ENCODE measurements around the gene TMEM247.

TMEM247 gene

DNA sequence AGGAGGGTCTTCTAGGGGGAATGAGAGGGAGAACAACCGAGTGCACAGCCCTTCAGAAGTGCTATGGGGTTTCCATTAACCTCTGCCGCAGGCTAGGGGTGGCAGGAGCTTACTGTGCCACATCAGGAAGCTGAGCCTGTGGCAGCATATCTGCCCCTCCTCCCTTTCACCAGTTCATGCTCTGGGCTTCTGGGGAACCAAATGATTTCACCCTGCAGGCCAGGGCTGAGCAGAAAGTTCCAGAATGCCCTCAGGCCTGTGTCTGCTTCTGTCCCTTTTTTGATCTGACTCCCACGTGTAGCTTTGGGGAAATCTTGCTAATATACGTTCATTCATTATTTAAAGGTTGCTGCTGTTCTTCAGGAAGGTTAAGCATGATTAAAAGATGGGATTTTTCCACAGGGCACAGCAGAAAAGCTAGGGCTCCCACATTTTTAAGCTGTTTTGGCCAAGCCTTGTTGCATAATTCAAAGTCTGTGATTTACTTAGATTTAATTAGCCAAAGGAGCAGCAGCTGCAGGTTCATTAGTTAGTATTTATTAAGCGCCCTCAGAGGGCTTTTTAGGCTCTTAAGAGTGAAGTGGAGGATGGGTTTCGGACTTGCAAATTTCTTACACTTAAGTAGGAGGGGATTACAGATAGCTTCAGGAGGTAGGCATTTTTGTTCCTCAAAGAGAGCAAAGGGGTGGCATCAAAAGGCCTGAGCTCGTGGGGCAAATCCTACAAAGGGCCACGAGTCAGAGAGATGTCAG, 10.2 kb downstream of the TMEM247 start:
- DNase-seq (ENCODE audit: low spot score), result no peak

- DNase-seq (ENCODE audit: low spot score), result peak; percentile 62
These were observed 11.3 kb downstream of the TMEM247 start for GRCh38 chr2:46490521-46491141.

DNA sequence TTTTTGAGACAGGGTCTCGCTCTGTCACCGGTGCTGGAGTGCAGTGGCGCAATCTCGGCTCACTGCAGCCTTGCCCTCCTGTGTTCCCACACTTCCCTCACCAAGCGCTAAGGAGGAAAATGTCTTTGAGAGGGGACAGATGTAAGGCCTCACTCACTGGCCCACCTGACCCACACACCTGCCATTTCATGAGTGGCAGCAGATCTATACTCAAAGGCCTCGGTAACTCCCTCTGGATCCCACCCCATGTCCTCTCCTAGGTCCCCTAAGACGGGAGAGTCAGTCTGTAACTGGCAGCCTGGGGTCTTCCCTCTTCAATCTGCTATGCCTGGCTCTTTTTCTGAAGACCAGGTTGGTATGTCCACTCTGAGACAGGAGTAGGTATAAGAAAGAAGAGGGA, 12.9 kb downstream of the TMEM247 start:
- DNase-seq (ENCODE audit: low spot score), result no peak

GRCh38 chr2:46493241-46493970, 14.0 kb downstream of the TMEM247 start:
- DNase-seq (ENCODE audit: low spot score), result no peak

DNA sequence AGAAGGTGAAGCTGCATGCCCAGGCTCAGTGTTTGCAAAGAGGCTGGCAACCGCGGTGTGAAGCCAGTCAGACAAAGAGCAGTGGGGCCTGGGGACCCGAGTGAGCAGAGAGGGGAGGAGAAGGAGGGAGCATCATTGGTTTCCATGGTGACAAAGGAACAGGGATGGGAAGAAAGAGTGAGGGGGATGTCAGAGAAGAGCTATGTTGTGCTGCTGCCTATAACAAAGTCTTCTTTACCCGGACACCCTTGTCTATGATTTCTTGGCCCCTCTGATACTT, 14.5 kb downstream of the TMEM247 start:
- no peak for DNase-seq (ENCODE audit: low spot score)

DNA sequence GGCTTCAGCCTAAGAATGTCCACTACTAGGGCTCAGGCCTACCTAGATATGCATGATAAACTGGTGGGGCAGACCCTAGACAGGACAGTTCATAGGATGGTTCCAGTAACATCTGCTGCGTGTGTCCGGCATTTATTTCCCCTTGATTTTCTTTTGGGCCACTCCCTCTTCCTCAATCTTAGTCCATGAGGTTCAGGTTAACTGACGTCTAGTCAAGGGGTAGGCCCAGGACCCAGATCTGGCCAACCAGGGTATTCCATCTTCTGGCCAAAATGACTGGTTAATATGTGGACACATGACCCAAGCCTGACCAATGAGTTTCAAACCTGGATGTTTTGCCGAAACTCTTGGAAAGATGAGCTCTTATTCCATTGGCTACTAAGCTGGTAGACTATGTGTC, 15.2 kb downstream of the TMEM247 start:
- DNase-seq (ENCODE audit: low spot score), result no peak

GRCh38 chr2:46495231-46496030, 16.1 kb downstream of the TMEM247 start:
- DNase-seq (ENCODE audit: low spot score), result no peak

DNA sequence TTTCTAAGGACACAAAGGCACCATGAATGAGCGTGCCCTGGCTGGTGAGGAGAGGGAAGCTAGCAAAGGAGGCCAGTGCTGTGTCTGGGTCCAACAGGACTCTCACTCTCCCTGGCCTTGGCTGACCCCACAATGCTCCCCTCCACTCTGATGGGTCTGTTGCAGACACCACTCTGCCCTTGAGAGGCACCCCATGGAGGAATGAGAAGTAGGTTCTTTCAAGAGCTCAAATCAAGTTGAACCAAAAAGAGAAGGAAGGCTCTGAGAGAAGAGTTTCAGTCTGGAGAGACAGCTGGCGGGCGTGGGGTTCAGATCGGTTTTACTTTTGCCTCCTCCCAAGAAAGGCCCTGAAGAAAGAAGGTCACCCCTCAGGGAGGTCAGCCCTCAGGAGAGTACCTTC, 18.4 kb downstream of the TMEM247 start:
- no peak for DNase-seq (ENCODE audit: low spot score)

DNA sequence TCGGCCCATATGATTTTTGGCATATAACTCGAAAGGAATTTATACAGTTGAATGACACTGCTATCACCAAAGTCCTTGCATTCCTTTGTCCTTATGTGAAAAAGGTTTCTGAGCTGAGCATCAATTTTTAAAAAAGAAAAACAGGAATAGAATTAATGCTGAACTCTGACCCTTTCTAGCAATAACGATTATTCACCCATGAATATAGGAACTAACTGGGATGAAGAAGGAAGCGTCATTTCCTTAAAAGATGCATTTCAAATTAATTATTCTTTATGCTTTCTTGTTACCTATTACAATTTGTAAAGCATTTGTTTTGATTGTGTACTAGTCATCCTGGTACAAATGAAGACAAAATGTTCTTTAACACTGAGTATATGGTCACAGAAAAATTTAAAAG, 19.3 kb downstream of the TMEM247 start:
- DNase-seq (ENCODE audit: low spot score), result no peak

- DNase-seq (ENCODE audit: low spot score), result no peak
These were observed 20.0 kb downstream of the TMEM247 start for GRCh38 chr2:46499392-46499785.

GRCh38 chr2:46500801-46501200, 21.4 kb downstream of the TMEM247 start:
- no peak for DNase-seq (ENCODE audit: low spot score)

DNA sequence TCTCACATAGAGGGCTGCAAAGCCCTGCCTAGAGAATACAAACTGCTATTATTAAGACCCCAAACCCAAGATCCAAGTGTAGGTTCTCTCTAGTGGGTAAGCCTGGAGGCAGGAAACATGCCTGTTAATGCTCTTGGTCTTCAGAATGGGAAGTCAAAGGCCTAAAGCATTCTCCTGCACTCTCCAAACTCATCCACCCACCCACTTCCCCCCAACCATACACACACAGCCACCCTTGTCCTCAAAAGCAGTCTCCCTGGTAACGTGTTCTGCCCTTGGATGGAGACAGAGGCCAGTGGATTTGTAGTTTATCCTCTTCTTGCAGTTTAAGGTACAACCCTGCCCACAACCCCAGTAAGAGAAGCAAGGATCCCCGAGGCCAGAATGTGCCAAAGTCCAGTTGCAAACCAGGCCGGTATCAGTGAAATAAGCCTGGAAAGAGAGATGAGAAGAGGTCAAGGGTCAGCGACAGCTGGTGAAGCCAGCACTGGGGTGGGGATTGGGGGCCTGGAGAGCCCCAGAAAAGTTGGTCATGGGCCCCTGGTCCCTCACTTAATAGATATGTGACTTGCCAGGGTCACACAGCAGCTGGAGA, 23.0 kb downstream of the TMEM247 start:
- DNase-seq (ENCODE audit: low spot score), result no peak

- DNase-seq (ENCODE audit: low spot score), result no peak
These were observed 24.3 kb downstream of the TMEM247 start for GRCh38 chr2:46503686-46504085.

DNA sequence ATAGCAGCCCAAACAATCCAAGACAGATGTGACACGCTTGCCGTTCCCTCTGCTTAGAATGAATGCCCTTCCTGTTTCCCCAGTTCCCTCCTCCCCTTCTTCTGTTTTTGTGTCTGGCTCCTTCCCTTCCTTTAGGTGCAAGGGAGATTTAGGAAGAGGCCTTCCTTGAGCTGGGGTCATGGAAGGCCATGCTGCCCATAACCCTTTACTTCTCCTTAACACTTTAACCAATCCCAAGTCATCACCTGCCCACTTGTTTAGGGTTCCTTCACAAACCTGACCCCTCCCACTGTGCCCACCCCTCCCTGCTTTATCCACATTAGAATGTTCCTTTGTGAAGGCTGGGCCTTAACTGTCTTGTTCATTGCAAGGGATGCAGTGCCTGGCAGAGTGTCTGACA, 24.9 kb downstream of the TMEM247 start:
- no peak for DNase-seq (ENCODE audit: low spot score)

DNA sequence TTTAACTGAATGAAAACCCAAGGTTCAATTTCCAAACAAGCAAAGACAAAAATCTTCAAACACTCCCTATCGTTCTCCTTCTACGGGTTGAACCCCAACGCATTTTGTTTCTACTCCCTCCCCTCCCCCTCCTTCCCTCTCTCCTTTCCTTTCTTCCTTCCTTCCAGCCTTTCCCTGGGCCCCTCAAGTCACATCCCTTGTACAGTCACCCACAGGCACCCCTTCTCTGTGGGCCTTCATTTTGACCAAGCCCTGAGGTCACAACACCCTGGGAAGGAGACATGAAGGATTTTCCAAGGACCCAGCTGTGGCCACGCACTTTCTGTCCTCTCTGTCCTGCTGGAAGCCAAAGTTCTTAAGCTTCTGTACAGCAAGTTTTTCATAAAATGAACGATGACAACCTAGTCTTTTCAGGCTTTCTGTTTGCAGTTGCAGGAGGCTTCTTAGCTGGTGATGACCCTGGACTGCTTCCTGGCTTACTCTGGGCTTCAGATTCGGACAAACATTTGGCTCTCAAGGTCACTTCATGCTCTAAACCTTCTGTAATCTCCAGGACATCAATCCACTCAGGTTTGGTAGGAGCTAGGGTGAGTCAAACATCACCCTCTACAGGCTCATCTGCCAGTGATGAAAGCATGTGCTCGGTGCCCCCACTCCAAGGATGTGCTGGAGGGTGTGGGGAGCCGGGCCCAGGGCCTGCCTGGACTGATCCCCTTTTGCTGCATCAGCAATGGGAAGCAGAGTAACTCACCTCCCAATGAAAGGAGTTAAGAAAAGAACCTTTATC, 25.5 kb downstream of the TMEM247 start:
- no peak for DNase-seq (ENCODE audit: low spot score)

GRCh38 chr2:46505472-46505783, 26.1 kb downstream of the TMEM247 start:
- DNase-seq (ENCODE audit: low spot score), result no peak

GRCh38 chr2:46506131-46506706, 26.9 kb downstream of the TMEM247 start:
- DNase-seq (ENCODE audit: low spot score), result no peak

- DNase-seq (ENCODE audit: low spot score), result no peak
These were observed 28.9 kb downstream of the TMEM247 start for GRCh38 chr2:46508312-46508711.

DNA sequence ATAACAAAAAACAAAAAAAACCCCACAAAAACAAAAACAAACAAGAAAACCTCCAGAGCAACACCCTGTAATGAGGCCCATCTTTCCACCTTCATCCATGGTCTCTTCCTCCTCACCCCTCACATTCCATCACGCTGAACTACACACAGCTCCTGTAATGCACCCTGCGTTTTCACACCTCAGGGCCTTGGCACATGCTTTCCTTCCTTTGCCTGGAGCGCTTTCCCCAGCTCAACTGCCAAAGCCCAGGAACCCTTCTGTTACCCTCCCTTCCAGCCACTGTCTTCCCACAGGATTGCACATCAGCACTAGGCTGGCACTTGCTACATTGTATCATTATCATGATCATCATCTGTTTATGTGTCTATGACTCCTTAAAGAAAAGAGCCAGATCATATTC, 29.4 kb downstream of the TMEM247 start:
- no peak for DNase-seq (ENCODE audit: low spot score)

- DNase-seq (ENCODE audit: low spot score), result no peak
These were observed 30.4 kb downstream of the TMEM247 start for GRCh38 chr2:46509804-46510203.

GRCh38 chr2:46510598-46511177, 31.3 kb downstream of the TMEM247 start:
- DNase-seq (ENCODE audit: low spot score), result no peak
